ENCODE data around the gene ARL14.

ARL14 gene

DNA sequence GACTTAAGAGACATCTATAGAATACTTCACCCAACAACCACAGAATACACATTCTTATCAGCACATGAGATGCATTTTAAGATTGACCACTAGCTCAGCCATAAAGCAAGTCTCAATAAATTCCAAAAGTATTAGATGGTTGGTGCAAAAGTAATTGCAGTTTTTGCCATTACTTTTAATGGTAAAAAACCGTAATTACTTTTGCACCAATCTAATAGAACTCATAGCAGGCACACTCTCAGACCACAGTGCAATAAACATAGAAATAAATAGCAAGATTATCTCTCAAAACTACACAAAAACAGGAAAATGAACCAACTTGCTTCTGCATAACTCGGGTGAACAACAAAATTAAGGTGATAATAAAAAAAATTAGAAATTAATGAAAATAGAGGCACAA, 45.4 kb downstream of the ARL14 start:
- no peak for TF ChIP-seq POLR2AphosphoS5 (IDR thresholded peaks at IDR 0.05; ENCODE audit: low read depth, low read length)
- TF ChIP-seq FOXP2 (optimal IDR thresholded peaks at IDR 0.05; ENCODE audit: borderline replicate concordance, extremely low read depth, extremely low read length, insufficient read depth) = no peak
- TF ChIP-seq, protein P1, sequence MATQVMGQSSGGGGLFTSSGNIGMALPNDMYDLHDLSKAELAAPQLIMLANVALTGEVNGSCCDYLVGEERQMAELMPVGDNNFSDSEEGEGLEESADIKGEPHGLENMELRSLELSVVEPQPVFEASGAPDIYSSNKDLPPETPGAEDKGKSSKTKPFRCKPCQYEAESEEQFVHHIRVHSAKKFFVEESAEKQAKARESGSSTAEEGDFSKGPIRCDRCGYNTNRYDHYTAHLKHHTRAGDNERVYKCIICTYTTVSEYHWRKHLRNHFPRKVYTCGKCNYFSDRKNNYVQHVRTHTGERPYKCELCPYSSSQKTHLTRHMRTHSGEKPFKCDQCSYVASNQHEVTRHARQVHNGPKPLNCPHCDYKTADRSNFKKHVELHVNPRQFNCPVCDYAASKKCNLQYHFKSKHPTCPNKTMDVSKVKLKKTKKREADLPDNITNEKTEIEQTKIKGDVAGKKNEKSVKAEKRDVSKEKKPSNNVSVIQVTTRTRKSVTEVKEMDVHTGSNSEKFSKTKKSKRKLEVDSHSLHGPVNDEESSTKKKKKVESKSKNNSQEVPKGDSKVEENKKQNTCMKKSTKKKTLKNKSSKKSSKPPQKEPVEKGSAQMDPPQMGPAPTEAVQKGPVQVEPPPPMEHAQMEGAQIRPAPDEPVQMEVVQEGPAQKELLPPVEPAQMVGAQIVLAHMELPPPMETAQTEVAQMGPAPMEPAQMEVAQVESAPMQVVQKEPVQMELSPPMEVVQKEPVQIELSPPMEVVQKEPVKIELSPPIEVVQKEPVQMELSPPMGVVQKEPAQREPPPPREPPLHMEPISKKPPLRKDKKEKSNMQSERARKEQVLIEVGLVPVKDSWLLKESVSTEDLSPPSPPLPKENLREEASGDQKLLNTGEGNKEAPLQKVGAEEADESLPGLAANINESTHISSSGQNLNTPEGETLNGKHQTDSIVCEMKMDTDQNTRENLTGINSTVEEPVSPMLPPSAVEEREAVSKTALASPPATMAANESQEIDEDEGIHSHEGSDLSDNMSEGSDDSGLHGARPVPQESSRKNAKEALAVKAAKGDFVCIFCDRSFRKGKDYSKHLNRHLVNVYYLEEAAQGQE (IDR thresholded peaks at IDR 0.05; ENCODE audit: insufficient read depth in 1 of 2, low read depth in 2 of 2, low read length in 2 of 2) = no peak
- no peak for TF ChIP-seq SIN3A (IDR thresholded peaks at IDR 0.05; ENCODE audit: borderline replicate concordance, insufficient read depth, low read length)
- no peak for TF ChIP-seq TAF1 (IDR thresholded peaks at IDR 0.05; ENCODE audit: borderline replicate concordance, insufficient read depth, low read length)

DNA sequence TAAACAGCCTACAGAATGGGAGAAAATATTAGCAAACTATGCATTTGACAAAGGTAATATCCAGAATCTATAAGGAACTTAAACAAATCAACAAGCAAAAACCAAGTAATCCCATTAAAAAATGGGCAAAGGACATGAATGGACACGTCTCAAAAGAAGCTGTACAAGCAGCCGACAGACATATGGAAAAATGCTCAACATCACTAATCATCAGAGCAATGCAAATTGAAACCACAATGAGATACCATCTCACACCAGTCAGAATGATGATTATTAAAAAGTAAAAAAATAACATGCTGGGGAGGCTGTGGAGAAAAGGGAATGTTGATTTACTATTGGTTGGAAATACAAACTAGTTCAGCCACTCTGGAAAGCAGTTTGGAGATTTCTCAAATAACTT, 48.4 kb downstream of the ARL14 start:
- TF ChIP-seq FOXP2 (optimal IDR thresholded peaks at IDR 0.05; ENCODE audit: borderline replicate concordance, extremely low read depth, extremely low read length, insufficient read depth) (no peak), TAF1 (IDR thresholded peaks at IDR 0.05; ENCODE audit: borderline replicate concordance, insufficient read depth, low read length) (no peak), POLR2AphosphoS5 (IDR thresholded peaks at IDR 0.05; ENCODE audit: low read depth, low read length) (no peak), SIN3A (IDR thresholded peaks at IDR 0.05; ENCODE audit: borderline replicate concordance, insufficient read depth, low read length) (no peak)
- TF ChIP-seq, protein P1 (IDR thresholded peaks at IDR 0.05; ENCODE audit: insufficient read depth in 1 of 2, low read depth in 2 of 2, low read length in 2 of 2) = no peak
